ENCODE results near the gene VSX2. TPM values are rescaled to one million over a fixed set of nuclear protein-coding genes. Genes with fewer than 3 reads are reported as not detected.
A peak's percentile ranks its signal among the peaks of the same experiment; 100 is the strongest.

VSX2 gene
- total and polyA plus RNA-seq, 2 donors (not counting 1 experiment from before 2014, with no cell fraction given) = not detected

DNA sequence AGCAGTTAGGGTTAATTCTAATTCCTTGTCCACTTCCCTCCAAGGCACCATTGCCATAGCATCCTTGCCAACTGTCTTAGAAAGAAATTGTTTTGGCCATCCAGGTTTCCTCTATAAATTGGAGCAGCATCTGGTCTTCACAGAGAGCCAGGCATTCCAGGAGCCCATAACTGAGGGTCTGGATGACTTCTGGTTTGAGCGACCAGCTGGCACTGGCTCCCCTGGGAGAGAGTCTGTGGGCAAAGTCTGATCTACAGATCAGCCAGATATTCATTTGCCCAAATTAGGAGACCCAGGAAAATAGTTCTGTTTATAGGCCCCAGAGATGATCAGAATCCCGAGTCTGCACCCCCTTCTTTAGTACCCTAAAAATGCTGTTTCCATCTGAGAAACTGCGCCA lies 16.0 kb downstream of the VSX2 start:
- 80% methylated on average over 1 of the region's 3 CpGs for WGBS (ENCODE audit: insufficient coverage)
- Mint-ChIP-seq H3K9me3 (ENCODE audit: insufficient read depth) (no peaks in the 10 kb centered on the region), H3K27me3 (peaks cover 22% of the 10 kb centered on the region), H3K27ac (no peak overlapping the region), H3K4me3 (no peak overlapping the region), H3K4me1 (peaks cover 14% of the 10 kb centered on the region)
- H3K9me3 ChIP-seq (ENCODE audit: control extremely low read depth in 1 of 3, control insufficient read depth in 2 of 3, insufficient read depth in 1 of 3, low read length in 2 of 3) = no peaks in the 10 kb centered on the region
- no peaks in the 10 kb centered on the region for H4K20me1 ChIP-seq (ENCODE audit: control insufficient read depth, insufficient read depth, low read length, poor library complexity, severe bottlenecking)
- ATAC-seq (ENCODE audit: low read depth) = no peak
- DNase-seq = no peak
- TF ChIP-seq, protein P1, sequence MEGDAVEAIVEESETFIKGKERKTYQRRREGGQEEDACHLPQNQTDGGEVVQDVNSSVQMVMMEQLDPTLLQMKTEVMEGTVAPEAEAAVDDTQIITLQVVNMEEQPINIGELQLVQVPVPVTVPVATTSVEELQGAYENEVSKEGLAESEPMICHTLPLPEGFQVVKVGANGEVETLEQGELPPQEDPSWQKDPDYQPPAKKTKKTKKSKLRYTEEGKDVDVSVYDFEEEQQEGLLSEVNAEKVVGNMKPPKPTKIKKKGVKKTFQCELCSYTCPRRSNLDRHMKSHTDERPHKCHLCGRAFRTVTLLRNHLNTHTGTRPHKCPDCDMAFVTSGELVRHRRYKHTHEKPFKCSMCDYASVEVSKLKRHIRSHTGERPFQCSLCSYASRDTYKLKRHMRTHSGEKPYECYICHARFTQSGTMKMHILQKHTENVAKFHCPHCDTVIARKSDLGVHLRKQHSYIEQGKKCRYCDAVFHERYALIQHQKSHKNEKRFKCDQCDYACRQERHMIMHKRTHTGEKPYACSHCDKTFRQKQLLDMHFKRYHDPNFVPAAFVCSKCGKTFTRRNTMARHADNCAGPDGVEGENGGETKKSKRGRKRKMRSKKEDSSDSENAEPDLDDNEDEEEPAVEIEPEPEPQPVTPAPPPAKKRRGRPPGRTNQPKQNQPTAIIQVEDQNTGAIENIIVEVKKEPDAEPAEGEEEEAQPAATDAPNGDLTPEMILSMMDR (IDR thresholded peaks at IDR 0.05) = no peak
- no peak for TF ChIP-seq EZH2 (IDR thresholded peaks at IDR 0.05; ENCODE audit: borderline replicate concordance, insufficient read depth, low read depth, low read length, poor library complexity, severe bottlenecking)
- intact Hi-C loops (cut with micrococcal nuclease) = loop anchor here (5.0 kb wide), 3 partner anchors 47 to 237 kb away; partner anchors contain the start of genes ABCD4, ISCA2 and NPC2
- no peaks in the 10 kb centered on the region for H3K79me2 ChIP-seq (ENCODE audit: control insufficient read depth, insufficient read depth, low read length)
- H3K4me3 ChIP-seq (ENCODE audit: control extremely low read depth in 1 of 5, extremely low read depth in 1 of 5, insufficient read depth in 1 of 5, low read depth in 2 of 5, low read length in 4 of 5) = no peak overlapping the region
- peaks cover 0 to 33% (median 8%) of the 10 kb centered on the region in 4 experiments for H3K27me3 ChIP-seq (replicated peaks in 1 of 4; ENCODE audit: control extremely low read depth in 1 of 4, control insufficient read depth in 3 of 4, insufficient read depth in 4 of 4, low read length in 3 of 4)
- ChIA-PET POLR2A (no interaction called here), CTCF (interaction anchor here (1.4 to 2.0 kb wide), 4 partner anchors 9 to 41 kb away, joined by 3 to 6 read pairs (median 5); no protein-coding TSS in a partner anchor)
- H3K4me2 ChIP-seq (replicated peaks; ENCODE audit: low read depth, low read length, poor library complexity, severe bottlenecking) = no peak overlapping the region
- H3K4me1 ChIP-seq (ENCODE audit: control insufficient read depth in 2 of 2, insufficient read depth in 2 of 2, low read length in 2 of 2) = peaks cover 23 to 24% of the 10 kb centered on the region in 2 donors
- no peaks in the 10 kb centered on the region for H3K36me3 ChIP-seq (replicated peaks in 1 of 2; ENCODE audit: control extremely low read depth in 1 of 2, control insufficient read depth in 1 of 2, extremely low read depth in 1 of 2, insufficient read depth in 2 of 2, low read length in 1 of 2)
- no peak overlapping the region for H2AFZ ChIP-seq (ENCODE audit: insufficient read depth, low read depth, low read length, poor library complexity, severe bottlenecking)
- H3K27ac ChIP-seq (ENCODE audit: low read length in 2 of 2) = no peak overlapping the region
- H3K9ac ChIP-seq (ENCODE audit: low read length) = no peak overlapping the region

- ATAC-seq (ENCODE audit: low read depth) = peak; percentile 97
- Histone ChIP-seq H4K20me1 (ENCODE audit: control insufficient read depth, insufficient read depth, low read length, poor library complexity, severe bottlenecking) (no peaks in the 10 kb centered on the region), H3K27ac (ENCODE audit: low read length in 2 of 2) (no peak overlapping the region), H3K4me2 (replicated peaks; ENCODE audit: low read depth, low read length, poor library complexity, severe bottlenecking) (peak overlapping the region; percentile 94), H3K36me3 (replicated peaks in 1 of 2; ENCODE audit: control extremely low read depth in 1 of 2, control insufficient read depth in 1 of 2, extremely low read depth in 1 of 2, insufficient read depth in 2 of 2, low read length in 1 of 2) (no peaks in the 10 kb centered on the region), H3K4me1 (ENCODE audit: control insufficient read depth in 2 of 2, insufficient read depth in 2 of 2, low read length in 2 of 2) (peaks cover 17% of the 10 kb centered on the region in 2 donors), H3K4me3 (ENCODE audit: control extremely low read depth in 1 of 5, extremely low read depth in 1 of 5, insufficient read depth in 1 of 5, low read depth in 2 of 5, low read length in 4 of 5) (peak overlapping the region; percentile 38 to 72 (median 61)), H3K79me2 (ENCODE audit: control insufficient read depth, insufficient read depth, low read length) (no peaks in the 10 kb centered on the region), H3K27me3 (replicated peaks in 1 of 4; ENCODE audit: control extremely low read depth in 1 of 4, control insufficient read depth in 3 of 4, insufficient read depth in 4 of 4, low read length in 3 of 4) (peaks cover 0 to 23% (median 8%) of the 10 kb centered on the region in 4 experiments), H2AFZ (ENCODE audit: insufficient read depth, low read depth, low read length, poor library complexity, severe bottlenecking) (peak overlapping the region; percentile 79), H3K9ac (ENCODE audit: low read length) (peak overlapping the region; percentile 71), H3K9me3 (ENCODE audit: control extremely low read depth in 1 of 3, control insufficient read depth in 2 of 3, insufficient read depth in 1 of 3, low read length in 2 of 3) (no peaks in the 10 kb centered on the region)
- peaks cover 6% of the 10 kb centered on the region for H3K4me1 Mint-ChIP-seq
- no peak overlapping the region for H3K27ac Mint-ChIP-seq
- CTCF ChIA-PET = interaction anchor here (0.9 to 1.9 kb wide), 6 partner anchors 11 to 145 kb away, joined by 3 to 6 read pairs (median 4); no protein-coding TSS in a partner anchor
- intact Hi-C loops (cut with micrococcal nuclease) = loop anchor here (1.0 to 5.0 kb wide), 4 partner anchors 45 to 235 kb away; partner anchors contain the start of genes ABCD4, ISCA2 and NPC2
- POLR2A ChIA-PET = no interaction called here
- H3K27me3 Mint-ChIP-seq = peaks cover 13% of the 10 kb centered on the region
- H3K9me3 Mint-ChIP-seq (ENCODE audit: insufficient read depth) = no peaks in the 10 kb centered on the region
- peak; percentile 80 for DNase-seq
- no peak for TF ChIP-seq EZH2 (IDR thresholded peaks at IDR 0.05; ENCODE audit: borderline replicate concordance, insufficient read depth, low read depth, low read length, poor library complexity, severe bottlenecking)
- TF ChIP-seq, protein P1 (IDR thresholded peaks at IDR 0.05) = peak; percentile 100
- 6% methylated on average over 46 of the region's 68 CpGs for WGBS (ENCODE audit: insufficient coverage)
- peak overlapping the region; percentile 83 for H3K4me3 Mint-ChIP-seq
Observed at GRCh38 chr14:74257078-74257940, 18.1 kb downstream of the VSX2 start.
